T-helper 2 cell (primary cell): ENCODE results near the gene PRPH.
"Not testable (repeated sequence)": the region's sequence is repeated elsewhere in the genome, so short reads cannot be mapped to it uniquely, and the experiment has no call there.

Source experiments
- DNase-seq, 5 experiments: peaks; one replicate each; pipeline versions ENCODE4 v3.0.0 to v3.0.0-alpha.2; 2012 to 2022

PRPH gene

DNA sequence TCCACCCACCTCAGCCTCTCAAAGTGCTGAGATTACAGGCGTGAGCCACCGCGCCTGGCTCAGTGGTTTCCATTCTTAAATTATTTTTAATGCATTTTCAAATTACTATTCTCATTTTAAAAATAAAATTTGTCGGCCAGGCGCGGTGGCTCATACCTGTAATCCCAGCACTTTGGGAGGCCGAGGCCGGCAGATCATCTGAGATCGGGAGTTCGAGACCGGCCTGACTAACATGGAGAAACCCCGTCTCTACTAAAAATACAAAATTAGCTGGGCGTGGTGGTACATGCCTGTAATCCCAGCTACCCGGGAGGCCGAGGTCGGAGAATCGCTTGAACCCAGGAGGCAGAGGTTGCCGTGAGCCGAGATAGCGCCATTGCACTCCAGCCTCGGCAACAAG, 38.8 kb downstream of the PRPH start:
- not testable (repeated sequence) for DNase-seq

DNA sequence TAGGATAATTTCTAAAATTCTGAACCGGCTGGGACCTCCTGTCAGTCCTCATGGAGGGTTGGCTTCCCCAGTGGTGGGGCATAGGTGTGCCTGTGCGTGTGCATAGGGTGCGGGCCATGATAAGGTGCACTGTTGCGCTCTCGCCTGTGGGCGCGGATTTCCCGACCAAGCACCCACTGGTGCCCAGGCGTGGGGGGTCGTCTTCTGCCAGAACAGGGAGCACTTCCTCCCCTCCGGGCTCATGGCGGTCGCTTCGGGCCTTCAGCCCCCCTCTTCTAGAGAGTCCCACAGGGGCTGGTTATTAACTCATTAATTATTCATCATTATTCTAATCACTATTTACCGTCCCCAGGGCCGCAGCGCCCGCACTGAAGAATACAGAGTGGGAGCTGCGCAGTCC, 39.3 kb downstream of the PRPH start:
- no peak for DNase-seq

DNA sequence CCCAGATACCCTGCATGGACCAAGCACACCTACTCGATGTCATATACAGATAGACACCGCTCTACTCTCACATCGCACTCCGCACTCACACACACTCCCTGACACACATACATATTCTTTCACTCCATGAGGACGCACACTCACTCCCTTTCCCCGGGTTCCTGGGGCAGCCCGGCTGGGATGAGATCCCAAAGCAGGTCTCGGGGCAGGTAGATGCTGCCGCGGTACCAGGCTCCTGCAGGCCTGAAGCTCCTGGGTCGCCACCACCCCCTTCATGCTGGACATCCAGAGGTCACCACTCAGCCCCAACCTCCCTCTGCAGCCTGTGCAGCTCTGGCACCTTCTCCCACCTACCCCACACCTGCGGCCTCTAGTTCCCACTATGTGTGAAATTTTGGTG, 39.7 kb downstream of the PRPH start:
- no peak for DNase-seq

DNA sequence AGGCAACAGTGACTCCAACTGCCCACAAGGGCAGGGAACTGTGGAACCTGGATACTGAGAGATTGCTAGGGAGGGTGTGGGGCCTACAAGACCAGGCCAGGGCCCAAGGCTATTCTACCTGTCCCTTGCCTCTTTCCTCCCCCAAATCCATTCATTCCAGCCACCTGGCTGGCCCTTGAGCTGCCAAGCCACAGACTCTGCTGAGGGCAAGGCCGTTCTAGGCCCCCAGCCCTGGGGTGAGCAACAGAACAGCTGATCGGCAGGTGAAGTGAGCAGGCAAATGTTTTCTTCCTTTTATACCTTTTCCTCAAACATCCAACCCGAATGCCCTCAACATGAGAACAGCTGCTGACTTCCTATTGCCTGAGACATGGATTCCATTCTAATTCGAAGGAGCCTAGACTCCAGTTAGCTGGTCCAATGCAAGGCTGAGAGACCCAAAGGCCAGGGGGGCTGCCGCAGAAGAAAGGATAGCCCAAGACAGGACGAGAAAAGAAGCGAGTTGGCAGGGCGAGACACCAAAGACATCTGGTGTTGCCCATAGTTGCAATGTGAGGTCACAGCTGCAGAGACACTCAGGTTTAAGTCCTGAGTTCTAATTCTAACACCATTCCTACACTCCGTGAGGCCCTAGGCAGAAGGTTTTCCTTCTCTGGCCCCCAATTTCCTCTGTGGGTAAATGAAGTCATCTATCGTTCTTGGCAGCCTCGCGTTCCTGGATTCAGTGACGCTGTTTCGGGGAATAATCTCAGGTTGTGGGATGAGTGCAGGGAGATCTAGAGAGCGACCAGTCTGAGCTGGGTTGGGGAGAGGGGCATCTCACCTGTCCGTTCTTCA, 40.4 kb downstream of the PRPH start:
- no peak for DNase-seq

DNA sequence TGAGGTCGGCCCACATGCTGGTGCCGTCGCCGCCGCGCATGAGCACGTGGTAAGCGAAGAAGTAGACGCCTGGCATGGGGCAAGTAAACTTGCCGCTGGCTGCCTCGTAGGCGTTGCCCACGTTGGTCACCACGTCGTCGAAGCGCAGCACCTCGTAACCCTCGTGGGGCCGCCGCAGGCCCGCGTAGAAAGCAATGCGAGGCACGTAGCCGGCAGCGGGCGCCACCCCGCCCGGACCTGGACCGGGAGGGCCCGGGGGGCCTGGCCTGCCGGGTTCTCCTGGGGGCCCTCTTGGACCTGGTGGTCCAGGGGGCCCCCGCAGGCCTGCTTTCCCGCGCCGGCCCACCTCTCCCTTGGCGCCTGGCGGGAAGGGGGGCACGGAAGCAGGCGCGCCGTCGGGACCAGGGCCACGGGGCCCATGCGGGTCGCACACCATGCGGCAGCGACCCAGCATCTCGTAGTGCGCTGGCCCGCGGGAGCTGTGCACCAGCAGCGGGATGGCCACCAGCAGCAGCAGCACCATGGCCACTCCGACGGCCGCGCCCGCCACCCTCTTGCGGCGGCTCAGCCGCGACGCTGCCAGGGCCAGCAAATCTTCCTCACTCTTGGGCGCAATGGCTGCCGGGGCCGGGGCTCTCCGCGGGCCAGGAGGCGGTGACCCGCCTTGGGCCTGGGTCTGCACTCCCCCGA, 41.2 kb downstream of the PRPH start:
- no peak for DNase-seq

DNA sequence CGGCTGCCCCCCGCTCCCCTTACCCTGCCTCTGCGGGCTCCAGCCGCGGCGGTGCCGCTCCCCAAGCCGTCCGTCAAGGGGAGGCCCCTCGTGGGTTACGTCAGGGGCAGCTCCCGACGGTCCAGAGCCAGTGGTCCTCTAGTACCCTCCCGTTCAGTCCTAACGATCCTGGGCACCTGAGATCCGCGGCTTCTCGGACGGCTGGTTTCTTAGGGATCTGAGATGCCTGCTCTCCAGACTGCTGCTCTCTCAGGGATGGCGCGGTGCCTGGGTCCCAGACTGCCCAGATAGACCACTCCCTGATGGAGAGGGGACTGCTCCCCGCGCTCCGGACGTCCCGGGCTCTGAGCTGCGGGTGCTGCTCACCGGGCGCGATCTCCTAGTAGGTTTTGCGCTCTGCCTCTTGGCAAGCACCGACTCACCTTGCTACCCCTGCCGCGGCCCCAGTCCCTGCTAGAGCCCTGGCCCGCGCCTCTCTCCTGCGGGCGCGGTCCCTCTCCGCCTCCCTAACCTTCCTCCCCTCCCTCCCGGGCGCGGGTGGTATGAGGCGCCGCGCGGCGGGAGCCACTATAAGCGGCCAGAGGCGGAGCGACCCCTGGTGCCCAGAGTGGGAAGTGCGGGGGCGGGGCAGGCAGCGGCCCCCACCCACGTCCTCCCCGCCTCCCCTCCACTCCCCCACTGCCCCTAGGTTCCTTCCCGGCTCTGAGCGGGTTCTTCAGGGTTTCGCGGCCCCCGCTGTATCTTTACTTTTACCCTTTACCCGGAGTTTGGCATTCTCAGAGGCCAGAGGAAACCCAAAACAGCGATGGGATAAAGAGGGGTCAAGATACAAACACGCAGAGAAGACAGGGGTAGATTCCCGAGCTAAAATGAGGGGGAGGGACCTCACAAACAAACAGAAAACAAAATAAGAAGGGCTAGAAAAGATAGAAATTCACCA, 42.0 kb downstream of the PRPH start, which contains the start of gene C1QL4:
Gene C1QL4, minus strand, starts transcription at position 544 of the 940 bp plus-strand sequence. CDS start 711 bp downstream, outside the sequence.
- DNase-seq, result peak; percentile 72 to 86 (median 82)

DNA sequence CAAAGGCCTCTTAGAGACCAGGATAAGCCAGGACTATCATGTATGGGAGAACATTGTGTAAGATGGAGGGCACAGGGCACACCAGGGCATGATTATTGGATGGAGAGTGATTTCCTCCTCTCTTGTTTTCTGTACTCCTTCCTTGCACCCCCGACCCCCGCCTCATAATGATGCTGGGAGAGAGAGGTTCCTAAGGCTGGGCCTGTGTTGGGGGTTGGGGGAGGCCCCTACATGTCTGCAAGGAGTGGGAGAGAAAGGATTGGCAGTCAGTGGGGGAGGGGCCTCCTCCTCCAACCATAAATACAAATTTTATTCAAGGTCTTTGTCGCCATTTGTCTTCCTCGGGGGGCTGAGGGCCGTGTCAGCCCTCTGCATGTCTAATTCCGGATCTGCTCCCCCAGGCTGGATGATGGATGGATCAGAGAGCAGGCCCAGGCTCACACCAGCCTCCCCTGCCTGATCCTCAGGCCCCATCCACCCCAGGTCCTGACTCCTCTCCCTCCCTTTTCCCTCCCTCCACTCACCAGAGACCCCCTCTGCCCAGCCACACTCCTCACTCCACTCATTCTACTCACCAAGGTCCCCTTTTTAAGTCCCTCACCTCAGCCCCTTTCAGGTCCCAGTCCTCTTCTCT, 44.0 kb downstream of the PRPH start:
- DNase-seq, result no peak

DNA sequence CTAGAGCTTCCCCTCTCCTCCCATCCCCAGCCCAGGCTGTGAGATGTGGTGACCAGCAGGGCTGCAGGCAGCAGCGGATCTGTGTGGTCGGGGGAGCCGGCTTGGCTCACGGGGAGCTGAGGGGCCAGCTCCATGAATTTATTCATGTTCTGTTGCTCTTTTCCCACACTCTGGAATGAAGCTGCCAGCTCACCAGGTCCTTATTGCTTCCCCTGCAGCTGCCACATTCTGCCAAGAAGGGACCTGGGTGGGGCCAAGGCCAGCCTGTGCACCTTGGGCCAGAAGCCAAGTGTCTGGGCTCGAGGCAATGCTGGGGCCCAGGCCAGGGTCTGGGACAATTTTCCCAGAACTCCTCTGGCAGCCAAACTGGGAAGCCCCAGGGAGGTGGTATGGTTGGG, 44.5 kb downstream of the PRPH start:
- no peak for DNase-seq

DNA sequence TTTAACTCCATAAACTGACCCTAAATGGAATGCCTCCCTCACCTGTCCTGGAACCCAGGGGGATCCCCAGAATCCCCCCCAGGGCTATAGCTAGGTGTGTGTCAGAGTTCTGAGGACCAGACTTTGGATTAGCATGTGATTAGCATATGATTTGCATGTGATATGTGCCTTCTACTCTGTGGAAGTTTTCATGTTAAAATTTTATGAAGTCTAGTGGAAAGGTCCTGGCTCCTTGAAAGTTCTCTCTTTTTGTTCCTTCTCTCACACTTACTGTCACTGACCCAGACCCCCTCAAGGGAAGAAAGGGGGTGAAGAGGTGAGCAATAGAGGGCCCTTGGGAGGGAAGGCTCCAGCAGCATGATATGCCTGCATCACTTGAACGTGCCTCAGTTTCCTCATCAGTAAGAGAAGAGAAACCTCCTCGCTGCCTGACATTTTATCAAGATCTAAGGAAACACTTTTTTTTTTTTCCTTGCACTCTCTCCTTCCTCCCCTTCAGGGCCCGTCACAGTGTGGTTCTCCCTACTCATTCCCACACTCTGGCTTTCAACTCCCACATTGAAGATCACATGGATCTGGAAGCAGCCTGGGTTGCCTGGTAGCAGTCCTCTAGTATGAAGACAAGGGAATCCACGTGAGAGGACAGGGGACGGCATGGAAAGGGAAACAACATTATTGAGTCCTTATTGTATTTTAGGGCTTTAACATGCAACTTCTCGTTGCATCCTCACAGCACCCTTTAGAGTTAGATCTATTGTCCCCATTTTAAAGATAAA, 45.3 kb downstream of the PRPH start:
- no peak for DNase-seq

DNA sequence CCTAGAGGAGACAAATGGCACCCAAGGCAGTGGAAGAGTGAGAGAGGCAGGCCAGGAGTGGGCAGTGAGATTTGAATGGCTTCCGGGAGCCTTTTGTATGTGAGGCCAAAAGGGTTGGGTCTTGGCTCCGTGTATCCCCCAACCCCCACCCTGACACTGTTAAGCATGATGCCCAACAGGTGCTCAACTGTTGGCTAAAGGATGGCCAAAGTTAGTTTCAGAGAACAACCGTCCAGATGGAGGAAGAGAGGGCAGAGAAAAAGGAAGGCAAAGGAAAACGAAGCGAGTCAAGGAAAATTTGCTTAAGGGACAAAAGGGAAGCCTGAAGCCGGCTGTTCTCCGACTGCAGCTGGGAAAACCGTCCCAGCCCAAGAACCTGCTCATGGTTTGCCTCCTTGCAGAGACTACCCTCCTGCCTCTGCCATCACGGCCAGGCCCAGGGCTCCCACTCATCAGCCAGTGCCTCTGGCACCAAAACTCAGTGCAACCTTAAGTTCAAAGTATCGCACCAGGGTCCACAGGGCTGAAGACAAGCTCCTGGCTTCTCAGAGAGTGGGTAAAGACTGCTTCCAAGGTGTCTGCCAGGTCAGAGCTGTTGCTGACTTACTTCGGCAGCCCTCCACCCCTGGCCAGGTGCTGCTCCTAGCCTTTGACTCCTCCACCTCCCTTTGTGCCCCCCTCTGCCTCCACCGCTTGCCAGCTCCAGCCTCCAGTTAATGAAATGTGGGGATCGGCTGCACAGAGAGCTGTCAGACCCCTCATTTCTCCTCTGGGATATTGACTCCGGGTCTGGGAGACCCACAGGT, 46.2 kb downstream of the PRPH start:
- DNase-seq, result no peak

DNA sequence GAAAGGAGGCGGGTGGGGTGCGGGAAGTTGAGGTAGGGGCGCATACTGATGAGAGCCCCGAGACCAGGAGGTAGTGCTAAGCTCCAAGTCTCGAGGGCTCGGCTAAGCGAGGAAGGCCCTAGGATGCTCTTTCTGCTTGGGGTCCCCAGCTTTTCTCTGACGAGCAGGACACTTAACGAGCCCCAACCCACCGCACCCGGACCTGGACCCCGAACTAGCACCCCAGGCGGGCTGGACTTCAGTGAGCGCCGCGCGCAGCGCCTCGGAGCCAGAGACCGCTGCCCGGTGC, 46.8 kb downstream of the PRPH start:
- DNase-seq, result no peak

DNA sequence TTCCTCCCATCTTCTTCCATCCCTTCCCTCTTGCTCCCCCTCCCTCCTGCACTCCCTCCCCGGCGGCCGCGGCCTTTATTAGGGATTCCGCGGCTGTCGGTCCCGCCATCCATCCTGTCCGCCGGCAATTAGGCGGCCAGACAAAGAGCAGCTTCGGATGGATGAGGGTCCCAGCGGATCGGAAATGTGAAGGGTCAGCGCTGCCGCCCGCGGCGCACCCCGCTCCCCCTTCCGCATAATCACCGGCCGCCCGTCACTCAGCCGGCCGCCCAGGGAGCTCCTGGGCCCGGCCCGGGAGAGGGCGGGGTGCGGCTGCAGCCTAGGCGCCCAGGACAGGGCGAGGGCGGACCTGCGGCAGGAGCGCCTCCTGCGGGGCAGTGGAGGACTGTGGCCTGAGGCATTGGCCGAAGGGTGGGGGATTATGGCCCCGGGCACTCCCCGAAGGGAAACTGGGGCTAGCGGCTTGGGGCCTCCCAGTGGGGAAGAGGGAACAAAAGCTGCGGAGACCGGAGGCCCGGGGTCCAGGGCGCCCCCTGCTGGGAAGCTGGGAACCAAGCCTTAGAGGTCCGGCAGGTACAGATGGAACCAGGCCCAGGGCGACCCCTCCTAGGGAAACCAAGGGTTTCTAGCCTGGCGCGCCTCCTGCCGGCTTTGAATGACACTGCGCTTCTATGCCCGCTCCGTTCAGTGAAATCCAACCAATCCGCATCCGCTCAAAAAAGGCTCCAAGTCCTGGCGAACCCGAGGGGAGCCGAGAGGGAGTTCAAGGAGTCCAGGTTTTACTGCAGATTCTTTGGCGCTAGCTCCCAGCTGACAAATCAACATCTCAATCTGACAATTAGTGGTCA, 47.3 kb downstream of the PRPH start:
- peak; percentile 46 to 73 (median 64) for DNase-seq

DNA sequence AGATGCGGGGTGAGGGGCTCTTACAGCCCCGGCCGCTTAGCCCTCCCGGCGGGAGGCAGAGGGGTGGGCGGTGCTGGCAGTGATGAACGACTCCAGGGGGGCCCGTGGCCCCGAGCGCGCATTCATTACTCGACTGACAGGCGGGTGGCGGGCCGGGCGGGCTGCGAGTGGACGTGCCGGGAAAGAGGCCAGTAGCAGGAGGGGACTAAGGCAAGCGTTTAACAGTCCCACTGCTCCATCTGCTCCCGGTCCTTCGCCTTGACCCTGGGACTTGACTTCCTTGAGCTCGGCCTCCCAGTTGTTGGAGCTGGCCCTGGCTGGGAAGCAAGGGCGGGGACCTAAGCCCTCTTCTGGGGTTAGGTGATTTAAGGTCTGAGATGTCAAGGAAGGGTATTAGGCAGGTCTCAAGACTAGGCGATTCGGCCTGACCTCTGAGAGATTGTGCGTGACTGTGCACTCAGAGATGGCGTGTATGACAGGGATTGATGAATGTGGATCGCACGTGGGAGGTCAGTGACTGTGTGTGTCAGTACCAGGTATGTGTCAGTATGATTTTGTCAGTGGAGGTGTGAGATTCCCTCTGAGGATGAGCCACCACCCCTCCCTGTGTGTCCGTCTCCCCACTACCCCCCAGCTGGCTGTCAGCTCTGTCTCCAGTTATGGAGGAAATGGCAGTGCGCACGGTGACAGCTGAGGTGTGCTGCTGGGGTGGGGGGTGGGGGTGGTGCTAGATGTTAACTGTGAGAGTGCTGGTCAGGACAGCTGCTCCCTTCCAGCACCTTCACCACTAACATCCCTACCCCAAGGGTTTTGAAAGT, 48.2 kb downstream of the PRPH start:
- no peak for DNase-seq

DNA sequence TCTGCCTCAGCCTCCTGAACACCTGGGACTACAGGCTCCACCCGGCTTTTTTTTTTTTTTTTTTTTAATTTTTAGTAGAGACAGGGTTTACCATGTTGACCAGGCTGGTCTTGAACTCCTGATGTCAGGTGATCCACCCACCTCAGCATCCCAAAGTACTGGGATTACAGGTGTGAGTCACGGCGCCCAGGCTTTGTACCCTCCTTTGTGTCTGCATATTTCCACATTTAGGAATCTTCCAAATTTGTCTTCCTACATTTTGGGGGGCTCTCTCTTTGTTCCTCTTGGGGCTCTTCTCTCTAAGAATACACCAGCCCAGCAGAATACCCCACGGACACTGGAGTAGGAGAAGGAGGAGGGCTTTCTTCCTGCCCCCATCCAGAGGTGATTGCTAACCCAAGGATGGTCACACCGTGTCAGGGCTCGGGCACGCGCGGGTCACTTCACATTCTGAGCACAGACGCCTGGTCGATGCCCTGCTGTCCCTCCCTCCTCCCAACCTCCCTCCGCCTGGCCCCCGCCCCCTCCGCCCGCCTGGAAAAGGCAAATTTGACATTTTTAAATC, 49.6 kb downstream of the PRPH start:
- DNase-seq, result no peak

DNA sequence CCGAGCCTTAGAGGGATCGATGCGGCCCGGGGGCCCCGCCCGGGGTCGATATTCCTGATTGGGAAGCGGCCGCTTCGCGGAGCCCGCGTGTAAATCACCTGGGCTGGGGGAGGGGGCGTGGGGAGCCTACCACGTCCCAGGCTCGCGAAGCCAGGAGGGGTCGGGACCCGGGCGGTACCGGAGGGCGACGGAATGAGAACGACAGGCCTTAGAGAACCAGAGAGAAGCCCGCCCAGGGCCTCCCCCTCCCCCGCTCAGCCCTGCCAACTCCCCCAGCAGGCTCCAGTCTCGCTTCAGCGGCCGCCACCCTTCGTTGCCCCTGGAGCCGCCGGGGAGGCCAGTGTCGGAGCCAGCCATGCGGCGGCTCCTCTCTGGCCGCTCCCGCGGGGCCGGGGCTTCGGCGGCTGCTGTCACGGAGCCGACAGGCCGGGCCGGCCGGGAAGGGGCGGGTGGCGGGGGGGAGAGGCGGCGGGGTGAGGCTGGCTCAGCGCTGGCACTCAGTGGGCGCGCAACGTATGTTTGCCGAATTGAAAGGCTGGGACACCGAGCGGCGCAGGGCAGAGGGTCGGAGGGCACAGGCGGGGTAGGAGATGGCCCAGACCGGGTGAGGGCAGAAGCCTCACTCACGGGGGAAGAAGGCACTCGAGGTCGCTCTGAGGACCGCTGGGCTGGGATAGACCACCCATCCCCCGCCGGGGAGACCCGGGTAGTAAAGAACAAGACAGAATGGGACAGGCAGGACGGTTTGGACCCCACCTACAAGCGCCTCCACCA, 50.3 kb downstream of the PRPH start:
- DNase-seq, result no peak

DNA sequence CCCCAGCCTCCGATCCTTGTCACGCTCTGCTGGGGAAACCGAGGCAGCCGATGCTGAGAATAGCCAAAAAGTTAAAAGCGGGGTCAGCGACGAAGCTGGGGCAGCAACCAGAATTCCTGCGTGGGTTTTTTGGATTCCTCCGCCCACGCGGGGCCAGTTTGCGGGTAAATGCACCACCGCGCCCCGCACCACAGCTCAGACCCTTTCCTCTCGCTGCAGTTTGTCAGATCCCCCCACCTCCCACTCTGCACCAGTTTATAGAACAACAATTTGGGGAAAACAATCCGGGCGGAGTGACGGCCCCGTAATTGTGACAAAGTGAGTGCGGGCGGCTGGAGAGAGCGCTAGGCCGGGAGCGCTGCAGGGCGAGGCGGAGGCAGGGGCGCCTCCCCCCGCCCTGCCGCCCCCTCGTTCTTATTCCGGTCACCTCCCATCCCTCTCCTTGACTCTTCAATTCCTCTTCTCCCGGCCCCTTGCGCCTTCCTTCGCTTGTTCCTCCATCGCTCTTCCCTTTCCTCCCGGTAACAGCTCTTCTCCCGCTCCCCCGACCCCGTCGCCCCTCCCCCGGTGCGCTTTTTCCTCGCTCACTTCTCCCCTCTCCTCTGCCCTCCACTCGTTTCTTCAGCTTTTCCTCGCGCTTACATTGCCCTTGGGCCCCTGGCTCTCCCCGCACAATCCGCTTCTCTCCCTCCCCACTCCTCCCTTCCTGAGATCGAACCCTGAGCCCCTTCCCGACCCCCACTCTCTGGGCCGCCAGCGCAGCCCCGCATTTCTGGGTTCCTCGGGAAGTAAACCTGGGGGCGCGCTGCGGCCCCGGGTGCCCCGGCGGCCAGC, 51.1 kb downstream of the PRPH start:
- DNase-seq, result no peak
